Hematopoietic multipotent progenitor cell treated with erythropoietin and hydrocortisone succinate and interleukin-3 and kit ligand, for 15 days (in vitro differentiated cells): ENCODE data around the gene CHRM2.

ENCODE experiments used
- DNase-seq: peaks from one replicate; pipeline ENCODE4 v3.0.0-alpha.2; 2015; ENCODE audit warnings: low spot score

Gene CHRM2

DNA sequence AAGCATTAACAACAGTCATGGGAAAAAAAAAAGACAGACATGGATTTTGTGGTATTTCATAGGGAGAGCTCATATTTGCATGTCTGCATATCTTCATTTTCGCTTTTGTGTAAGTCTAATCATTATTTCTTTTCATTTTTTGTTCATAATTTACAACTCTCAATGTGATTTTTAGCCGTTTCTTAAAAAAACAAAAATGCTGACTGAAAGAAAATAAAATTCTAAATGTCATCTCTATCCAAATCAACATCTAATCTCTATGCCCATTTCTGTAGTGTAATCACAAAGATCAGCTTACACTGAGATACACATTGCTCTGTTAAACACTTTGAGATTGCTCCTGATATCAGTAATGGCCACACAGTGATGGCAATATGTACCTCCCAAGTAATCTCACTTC is 29.2 kb downstream of the CHRM2 start:
- DNase-seq = no peak

- no peak for DNase-seq
Observed at GRCh38 chr7:136900005-136900404, 31.6 kb downstream of the CHRM2 start.

GRCh38 chr7:136910771-136911170 is 42.3 kb downstream of the CHRM2 start:
- no peak for DNase-seq

- no peak for DNase-seq
Observed at GRCh38 chr7:136911344-136911743, 42.9 kb downstream of the CHRM2 start.

GRCh38 chr7:136912339-136912738 is 43.9 kb downstream of the CHRM2 start:
- no peak for DNase-seq

- no peak for DNase-seq
Observed at GRCh38 chr7:136914016-136914415, 45.6 kb downstream of the CHRM2 start.

- DNase-seq = no peak
Observed at GRCh38 chr7:136919820-136920219, 51.4 kb downstream of the CHRM2 start.

GRCh38 chr7:136923111-136923667 is 54.7 kb downstream of the CHRM2 start:
- DNase-seq = no peak

- no peak for DNase-seq
Observed at GRCh38 chr7:136925044-136925443, 56.6 kb downstream of the CHRM2 start.

- no peak for DNase-seq
Observed at GRCh38 chr7:136925556-136925955, 57.1 kb downstream of the CHRM2 start.

DNA sequence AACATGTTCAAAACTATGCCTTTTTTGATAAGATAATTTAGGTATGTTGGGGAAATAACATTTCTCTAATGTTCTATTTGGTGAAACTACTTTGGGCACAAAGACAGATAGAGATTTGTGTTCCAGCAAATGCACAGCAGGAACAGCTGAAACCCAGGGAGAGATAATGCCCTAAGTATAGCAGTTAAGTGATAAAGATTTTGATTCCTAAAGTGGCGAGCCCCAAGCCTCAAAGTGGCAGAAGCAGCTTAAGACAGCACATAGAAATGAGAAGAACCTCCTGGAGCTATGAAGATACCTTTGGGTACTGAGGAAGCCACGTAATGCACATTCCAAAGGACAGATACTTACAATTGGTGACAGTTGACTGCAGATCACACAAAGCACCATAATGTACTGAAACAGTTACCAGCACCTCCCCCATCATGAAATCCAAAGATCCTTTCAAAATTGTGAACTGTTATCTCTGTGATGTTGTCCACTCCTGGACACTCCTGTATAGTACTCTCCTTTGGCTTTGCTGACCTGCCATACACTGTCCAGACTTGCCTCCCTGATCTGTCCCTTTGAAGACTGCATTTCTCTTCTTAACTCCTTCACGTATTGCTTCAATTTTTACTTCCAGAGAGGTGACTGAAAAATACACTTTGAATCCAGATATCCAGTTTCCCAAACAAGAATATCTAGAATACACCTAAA is 62.9 kb downstream of the CHRM2 start:
- no peak for DNase-seq

DNA sequence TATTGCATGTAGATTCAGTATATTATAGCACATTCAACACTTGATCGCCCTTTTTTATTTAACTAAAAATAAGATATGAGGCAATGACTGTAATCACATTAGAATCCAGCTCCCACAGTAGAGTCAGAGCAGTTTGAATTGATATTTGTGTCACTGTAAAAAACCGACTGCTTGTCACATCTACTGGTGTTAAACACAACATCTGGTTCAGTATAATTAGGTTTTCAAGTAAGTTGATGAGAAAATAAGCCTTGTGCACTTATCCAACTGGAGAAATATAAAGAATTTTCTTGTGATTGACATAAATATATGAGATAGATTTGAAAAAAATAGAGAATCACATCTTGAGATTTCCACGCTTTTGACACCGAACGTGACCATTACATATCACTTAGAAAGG is 69.0 kb downstream of the CHRM2 start:
- no peak for DNase-seq

DNA sequence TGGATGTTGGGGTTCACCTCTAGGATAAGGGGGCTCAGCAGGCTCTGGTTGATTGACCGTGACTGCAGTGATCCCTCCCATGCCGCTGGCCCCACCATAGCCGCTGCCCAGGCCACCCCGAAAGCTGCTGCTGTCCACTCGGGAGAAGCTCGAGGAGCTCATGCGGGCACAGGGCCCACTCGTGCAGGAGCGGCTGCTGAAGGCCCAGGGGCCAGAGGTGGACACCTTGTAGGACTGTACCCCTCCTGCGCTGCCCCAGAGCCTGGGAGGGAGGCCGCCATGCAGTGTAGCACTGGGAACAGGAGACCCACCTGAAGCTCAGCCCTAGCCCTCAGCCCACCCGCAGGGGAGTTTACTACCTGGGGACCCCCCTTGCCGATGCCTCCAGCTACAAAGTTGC is 70.0 kb downstream of the CHRM2 start:
- no peak for DNase-seq

- DNase-seq = no peak
Observed at GRCh38 chr7:136940122-136940521, 71.7 kb downstream of the CHRM2 start.

DNA sequence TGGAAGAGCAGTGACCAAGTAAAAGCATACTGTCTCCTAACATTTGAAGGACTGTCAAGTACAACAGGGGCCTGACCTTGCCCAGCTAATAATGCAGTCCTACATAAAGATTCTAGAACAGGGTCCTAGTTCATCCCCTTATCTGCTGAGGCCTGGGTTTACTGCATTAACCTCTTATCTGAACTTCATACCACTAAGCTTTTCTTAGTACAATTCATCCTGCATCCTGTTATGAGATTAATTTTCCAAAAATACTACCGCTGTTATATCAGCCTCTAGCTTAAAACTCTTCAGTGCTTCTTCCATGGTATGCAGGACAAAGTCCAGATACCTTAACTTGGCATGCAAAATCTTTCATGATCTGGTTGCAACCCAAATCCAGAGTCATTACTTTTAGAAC is 72.5 kb downstream of the CHRM2 start:
- DNase-seq = no peak

GRCh38 chr7:136941816-136942215 is 73.4 kb downstream of the CHRM2 start:
- no peak for DNase-seq

GRCh38 chr7:136942401-136942800 is 73.9 kb downstream of the CHRM2 start:
- no peak for DNase-seq

GRCh38 chr7:136942994-136943393 is 74.5 kb downstream of the CHRM2 start:
- DNase-seq = no peak

DNA sequence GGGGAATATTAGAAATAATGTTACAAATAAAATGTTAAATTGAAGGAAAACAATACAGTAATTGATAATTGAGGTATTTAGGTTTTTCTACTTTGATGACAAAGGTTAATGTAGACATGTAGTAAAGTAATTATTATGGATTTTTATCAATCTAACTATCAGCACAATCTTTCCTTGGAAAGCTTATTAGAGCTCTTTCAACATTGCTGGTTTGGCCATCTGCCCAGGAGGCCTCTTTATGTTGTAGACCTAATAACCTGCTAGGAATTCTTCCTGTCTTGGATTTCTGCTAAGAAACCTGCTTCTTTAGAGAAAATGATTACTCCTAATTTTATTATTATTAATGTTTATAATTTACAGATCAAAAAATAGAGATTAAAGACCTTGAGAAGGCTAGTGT is 78.9 kb downstream of the CHRM2 start:
- DNase-seq = no peak

DNA sequence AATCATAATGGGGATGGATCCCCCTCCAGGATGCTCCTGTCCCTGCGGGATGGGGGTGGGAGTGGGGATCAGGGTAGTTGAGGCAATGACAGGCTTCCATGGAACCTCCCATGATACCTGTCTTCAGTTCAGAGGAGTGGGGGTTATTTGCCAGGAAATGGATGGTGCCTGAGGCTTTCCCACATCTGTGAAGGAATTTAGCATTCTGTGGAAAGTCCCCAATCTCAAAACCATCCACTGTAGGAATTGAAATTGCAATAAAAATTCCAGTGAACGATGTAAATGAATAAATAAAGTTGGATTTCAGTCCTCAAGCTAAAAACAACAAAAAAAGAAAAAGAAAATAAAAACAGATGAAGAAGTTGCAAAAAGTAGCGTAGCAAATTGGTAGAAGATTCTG is 81.9 kb downstream of the CHRM2 start:
- DNase-seq = no peak

DNA sequence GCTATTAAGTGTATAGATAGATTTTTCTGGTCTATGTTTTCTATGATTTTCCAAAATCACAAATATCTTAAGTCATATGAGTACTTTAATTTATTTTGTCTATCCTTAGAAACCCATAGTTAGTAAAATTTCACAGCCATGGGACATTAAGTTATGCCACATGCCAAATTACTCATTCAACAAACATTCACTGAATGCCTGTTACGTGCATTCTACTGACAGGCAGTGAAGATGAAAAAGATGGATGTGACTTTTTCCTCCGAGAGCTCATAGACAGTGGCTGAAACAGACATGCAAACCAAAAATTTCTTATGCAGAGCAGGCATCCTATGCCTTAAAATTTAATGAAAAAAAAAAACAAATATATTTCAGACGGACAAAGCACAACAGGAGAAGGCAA is 84.9 kb downstream of the CHRM2 start:
- no peak for DNase-seq

DNA sequence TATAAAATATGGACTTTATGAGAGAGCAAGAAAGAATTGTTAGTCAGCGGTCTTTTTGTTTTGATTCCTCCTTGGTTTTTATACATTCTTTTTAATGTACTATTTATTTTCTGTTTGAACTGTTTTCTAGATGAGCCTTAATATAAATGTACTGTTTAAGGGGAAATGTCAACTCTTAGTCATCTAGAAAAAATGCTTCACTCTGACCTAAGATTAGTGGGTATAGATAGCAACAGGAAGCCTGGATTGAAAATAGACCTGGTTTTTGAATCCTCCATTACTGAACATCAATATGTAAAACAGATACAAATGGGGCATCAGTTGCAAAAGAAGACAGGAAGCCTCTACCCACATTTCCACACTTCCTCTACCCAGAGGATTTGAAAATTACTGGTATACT is 87.8 kb downstream of the CHRM2 start:
- no peak for DNase-seq

DNA sequence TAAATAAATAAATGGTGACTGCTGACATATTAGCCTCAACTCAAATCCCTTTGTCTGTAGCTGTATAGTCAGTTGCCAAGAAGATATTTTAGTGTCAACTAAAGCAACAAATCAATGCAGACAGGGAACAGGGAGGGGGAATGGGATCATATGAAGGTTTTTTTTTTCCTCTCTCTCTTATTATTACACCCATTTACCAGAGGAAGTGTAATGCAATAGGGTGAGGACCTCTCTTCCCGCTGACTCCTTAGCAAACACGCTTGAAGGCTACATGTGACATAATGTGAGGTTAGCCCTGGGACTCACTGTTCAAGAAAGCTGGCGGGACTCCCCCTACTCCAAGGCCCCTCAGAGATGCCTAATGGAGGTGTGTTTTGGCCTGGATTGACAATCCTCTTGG is 88.2 kb downstream of the CHRM2 start:
- no peak for DNase-seq

- DNase-seq = no peak
Observed at GRCh38 chr7:136957391-136957790, 88.9 kb downstream of the CHRM2 start.
